Fibroblast of lung (primary cell): ENCODE measurements around the gene ZC3H12C.

Source experiments
- CTCF ChIP-seq, 2 donors: IDR thresholded peaks in 1 of 2; conservative IDR thresholded peaks in 1 of 2; 1 replicate in 1 of 2; 2 replicates in 1 of 2; pipeline ENCODE4 v1.5.1; 2011 to 2012; ENCODE audit warnings: low read length in 2 of 2, control low read depth in 1 of 2, inconsistent platforms in 1 of 2, low read depth in 1 of 2, mild to moderate bottlenecking in 1 of 2
- EZH2 ChIP-seq: IDR thresholded peaks from 2 replicates; pipeline ENCODE4 v1.5.1; 2012; ENCODE audit warnings: low read length, control low read depth, mild to moderate bottlenecking; ENCODE audit errors: missing control alignments

GRCh38 chr11:110179064-110179463 lies 85.9 kb downstream of the ZC3H12C start:
- TF ChIP-seq EZH2, result no peak
- TF ChIP-seq CTCF (conservative IDR thresholded peaks at IDR 0.05 in 1 of 2, IDR thresholded peaks at IDR 0.05 in 1 of 2; ENCODE audit: low read depth in 1 of 2, low read length in 2 of 2), result no peak
